ENCODE results near the gene MYO9B.

GRCh38 chr19:17112700-17113099, 37.1 kb downstream of the MYO9B start:
- TF ChIP-seq ELF4 (CRISPR knock-in tag; IDR thresholded peaks at IDR 0.05; ENCODE audit: borderline replicate concordance), result no peak
- TF ChIP-seq ARID2 (CRISPR knock-in tag; IDR thresholded peaks at IDR 0.05; ENCODE audit: borderline replicate concordance), result no peak
- TF ChIP-seq TCF12 (IDR thresholded peaks at IDR 0.05), result no peak
- no peak for TF ChIP-seq TCF12 (CRISPR knock-in tag; IDR thresholded peaks at IDR 0.05)
- TF ChIP-seq CENPBD1 (CRISPR knock-in tag; IDR thresholded peaks at IDR 0.05; ENCODE audit: borderline replicate concordance, low read depth), result no peak
- TF ChIP-seq CTCF (CRISPR knock-in tag; IDR thresholded peaks at IDR 0.05), result no peak
- no peak for TF ChIP-seq ZNF576 (CRISPR knock-in tag; IDR thresholded peaks at IDR 0.05)
- TF ChIP-seq AGO1 (IDR thresholded peaks at IDR 0.05; ENCODE audit: low read depth, low read length, poor library complexity, severe bottlenecking), result no peak
- TF ChIP-seq SP1 (IDR thresholded peaks at IDR 0.05), result no peak
- no peak for TF ChIP-seq SP1 (CRISPR knock-in tag; IDR thresholded peaks at IDR 0.05)
- TF ChIP-seq ZNF556 (CRISPR knock-in tag; IDR thresholded peaks at IDR 0.05; ENCODE audit: borderline replicate concordance), result no peak
- TF ChIP-seq MAFK (conservative IDR thresholded peaks at IDR 0.05 in 1 of 2, IDR thresholded peaks at IDR 0.05 in 1 of 2; ENCODE audit: low read length in 2 of 2), result no peak
- TF ChIP-seq CREB1 (IDR thresholded peaks at IDR 0.05), result no peak
- no peak for TF ChIP-seq CREB1 (CRISPR knock-in tag; IDR thresholded peaks at IDR 0.05)
- no peak for TF ChIP-seq HOMEZ (CRISPR knock-in tag; IDR thresholded peaks at IDR 0.05; ENCODE audit: low read depth)
